GM12878 (cell line): ENCODE measurements around the gene GPR108. TPM values are rescaled to one million over a fixed set of nuclear protein-coding genes. Genes with fewer than 3 reads are reported as not detected.

Experiments used
- ATAC-seq: fragments of 200-7000 bp; cut with Tn5 transposase; 3 replicates; pipeline ENCODE4 v1.9.1; 2020; ENCODE audit warnings: mild to moderate bottlenecking, moderate library complexity
- BruUV-seq: library from RNA; stranded (reverse); fragments of 400-500 nt; replicated peaks from 2 replicates; lab custom pipeline; 2021; lab: Mats Ljungman, UMichigan
- CTCF ChIA-PET: fragments of 300-600 bp; sonication (Branson Sonifier 250); formaldehyde crosslinking; extraction: SDS; loops from one replicate; lab custom pipeline; 2021; ENCODE audit warnings: inconsistent platforms; lab: Yijun Ruan, JAX
- POLR2A ChIA-PET: fragments of 350-600 bp; formaldehyde crosslinking; extraction: SDS; loops from one replicate; lab custom pipeline; 2021; ENCODE audit warnings: inconsistent platforms; lab: Charles Lee
- RAD21 ChIA-PET: fragments of 300-600 bp; sonication (Branson Sonifier 250); formaldehyde crosslinking; loops from one replicate; lab custom pipeline; 2023; ENCODE audit warnings: antibody characterized with exemption; ENCODE audit not compliant: unreplicated experiment; lab: Charles Lee
- SMC1A ChIA-PET: fragments of 300-600 bp; sonication (Branson Sonifier 250); formaldehyde crosslinking; loops from one replicate; lab custom pipeline; 2023; ENCODE audit not compliant: unreplicated experiment, uncharacterized antibody; lab: Charles Lee
- DNase-seq: peaks from one replicate; pipeline ENCODE4 v3.0.0-alpha.2; 2011; ENCODE audit warnings: low read depth, low spot score
- FAIRE-seq: peaks from 3 replicates; lab custom pipeline; 2011; peaks lifted over from hg19 to GRCh38; lab: Jason Lieb, UNC
- H2AFZ ChIP-seq: 2 replicates; pipeline ENCODE4 v1.6.0; 2011; ENCODE audit warnings: low read depth, low read length, control low read depth; ENCODE audit not compliant: control insufficient read depth
- H3K27ac ChIP-seq: 2 replicates; pipeline ENCODE4 v1.5.1; 2011; ENCODE audit warnings: control low read depth; ENCODE audit not compliant: control insufficient read depth, insufficient read depth
- H3K27me3 ChIP-seq, 2 experiments: replicated peaks in 1 of 2; 2 replicates each; pipeline versions ENCODE4 v1.6.0 to v1.6.1; 2011; ENCODE audit warnings: low read length in 1 of 2; ENCODE audit not compliant: control insufficient read depth in 2 of 2, insufficient read depth in 2 of 2
- H3K36me3 ChIP-seq, 2 experiments: 2 replicates each; pipeline ENCODE4 v1.5.1; 2011; ENCODE audit warnings: low read length in 1 of 2; ENCODE audit not compliant: control insufficient read depth in 2 of 2, insufficient read depth in 2 of 2
- H3K4me1 ChIP-seq: 2 replicates; pipeline ENCODE4 v1.6.1; 2011; ENCODE audit warnings: mild to moderate bottlenecking, low read length, moderate library complexity, mixed read lengths; ENCODE audit not compliant: control insufficient read depth, insufficient read depth
- H3K4me2 ChIP-seq: 2 replicates; pipeline ENCODE4 v1.6.0; 2011; ENCODE audit warnings: control low read depth; ENCODE audit not compliant: control insufficient read depth, insufficient read depth
- H3K4me3 ChIP-seq: fragments of 200-600 bp; sonication (generic); 2 replicates; pipeline ENCODE4 v1.5.1; 2016
- H3K79me2 ChIP-seq: 2 replicates; pipeline ENCODE4 v1.6.0; 2011; ENCODE audit warnings: low read length; ENCODE audit not compliant: control insufficient read depth, insufficient read depth
- H3K9ac ChIP-seq: 2 replicates; pipeline ENCODE4 v1.8.0; 2011; ENCODE audit warnings: low read length, control low read depth, mixed read lengths; ENCODE audit not compliant: control insufficient read depth, insufficient read depth
- H3K9me3 ChIP-seq: replicated peaks from 3 replicates; pipeline ENCODE4 v1.5.1; 2011; ENCODE audit warnings: mild to moderate bottlenecking, low read length; ENCODE audit not compliant: control insufficient read depth, insufficient read depth
- H4K20me1 ChIP-seq: 2 replicates; pipeline ENCODE4 v1.6.0; 2011; ENCODE audit not compliant: control insufficient read depth, insufficient read depth
- BHLHE40 ChIP-seq, 2 experiments: fragments of 450-650 bp in 1 of 2; IDR thresholded peaks; 2 replicates each; pipeline ENCODE4 v1.6.1; 2011 to 2017; ENCODE audit warnings: low read depth in 2 of 2, borderline replicate concordance in 1 of 2, improper control_type of control experiment in 1 of 2, low read length in 1 of 2, mild to moderate bottlenecking in 1 of 2
- SMAD5 ChIP-seq: IDR thresholded peaks from 2 replicates; pipeline ENCODE4 v1.6.1; 2016; ENCODE audit warnings: antibody characterized with exemption, low read depth
- ZBED1 ChIP-seq: IDR thresholded peaks from 2 replicates; pipeline ENCODE4 v1.6.1; 2016; ENCODE audit warnings: borderline replicate concordance
- WGBS: methylation state at CpG from one replicate; pipeline ENCODE4 v1.1.6; 2016; ENCODE audit warnings: low lambda C conversion rate; ENCODE audit not compliant: insufficient replicate concordance, insufficient coverage; ENCODE audit errors: missing lambda C conversion rate; 5-methylcytosine and 5-hydroxymethylcytosine counted together
- in situ Hi-C: fragments of 300-500 bp; cut with MboI; formaldehyde crosslinking; loops from 9 replicates; pipeline ENCODE4 v1.14.3; 2018; ENCODE audit warnings: mixed read lengths
- intact Hi-C: fragments of 100-400 bp; cut with micrococcal nuclease; formaldehyde crosslinking; loops from one replicate; pipeline ENCODE4 v1.14.2; 2022; ENCODE audit not compliant: unreplicated experiment
- polyA plus RNA-seq, 11 experiments: library from polyadenylated mRNA; depleted of rRNA in 4 of 11; unstranded in 6 of 11; stranded (reverse) in 5 of 11; fragments of >200 nt; fragmentation: Nextera tagmentation in 4 of 11; fragmentation: Illumina TruSeq in 1 of 11; extraction: Ambion mirVana in 4 of 11; extraction: Trizol in 1 of 11; gene quantifications; 1 replicate in 1 of 11; 2 replicates in 10 of 11; pipeline versions ENCODE4 v1.2.1 to v1.2.3, GENCODE V29; 2011 to 2016; ENCODE audit warnings: inconsistent platforms in 2 of 11, missing spikeins in 2 of 11, low read depth in 1 of 11
- total RNA-seq, 4 experiments: library from RNA; depleted of rRNA in 3 of 4; stranded (reverse); fragments of >200 nt in 3 of 4; fragmentation: Illumina TruSeq in 1 of 4; extraction: Trizol in 1 of 4; gene quantifications; 2 replicates each; pipeline versions ENCODE4 v1.2.1 to v1.2.3, GENCODE V29; 2013 to 2021
- TF ChIP-seq, protein P1 (sequence below): fragments of 450-650 bp; IDR thresholded peaks from 2 replicates; pipeline ENCODE4 v1.6.1; 2017; ENCODE audit warnings: mild to moderate bottlenecking, moderate library complexity

GPR108 gene
- total and polyA plus RNA-seq, 10 of the 15 experiments (the other 5 are each of a cell fraction or from before 2014, with no cell fraction given), result 4.4 to 87.2 (median 57.1) TPM

DNA sequence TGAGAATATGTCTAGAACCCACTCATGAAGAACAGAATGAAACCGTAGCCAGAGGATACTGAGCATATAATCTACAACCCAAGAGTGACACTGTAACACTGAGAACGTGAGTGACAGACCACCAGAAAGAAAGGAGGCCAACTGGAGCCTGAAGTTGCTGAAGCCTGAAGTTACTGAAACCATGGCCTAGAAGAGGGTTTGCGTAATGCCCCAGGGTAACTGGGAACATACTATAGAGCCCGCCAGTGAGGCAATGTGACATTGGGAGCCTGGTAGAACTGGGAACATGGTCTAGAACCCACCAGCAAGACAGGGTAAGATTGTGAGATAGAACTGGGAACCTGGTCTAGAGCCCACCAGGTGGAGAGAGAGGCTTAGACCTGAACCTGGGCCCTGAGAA, 51.9 kb downstream of the GPR108 start:
- no TSS peak for BruUV-seq
- 44% methylated on average over 4 of the region's 4 CpGs for WGBS
- Histone ChIP-seq H3K27me3 (no peaks in the 10 kb centered on the region), H3K27ac (no peak overlapping the region), H3K4me1 (peaks cover 4% of the 10 kb centered on the region), H3K4me2 (no peak overlapping the region), H3K9ac (no peak overlapping the region), H2AFZ (no peak overlapping the region), H3K4me3 (no peak overlapping the region), H3K9me3 (peaks cover 1% of the 10 kb centered on the region; the same call in 1 of the 3 replicates), H3K36me3 (no peaks in the 10 kb centered on the region), H4K20me1 (no peaks in the 10 kb centered on the region)
- no peak for FAIRE-seq
- RAD21 ChIA-PET, result interaction anchor here (2.1 kb wide), 1 partner anchor 10 kb away, joined by 7 read pairs; no protein-coding TSS in a partner anchor
- CTCF ChIA-PET, result interaction anchor here (0.6 kb wide), 1 partner anchor 147 kb away, joined by 3 read pairs; no protein-coding TSS in a partner anchor
- no peak for ATAC-seq
- in situ Hi-C loops, result no loop called here
- intact Hi-C loops, result no loop called here
- POLR2A ChIA-PET, result interaction anchor here (0.7 to 1.2 kb wide), 2 partner anchors 16 to 24 kb away, joined by 3 to 4 read pairs; no protein-coding TSS in a partner anchor
- DNase-seq, result no peak
- SMC1A ChIA-PET, result interaction anchor here (0.9 kb wide), 1 partner anchor 8 kb away, joined by 3 read pairs; no protein-coding TSS in a partner anchor
- TF ChIP-seq, protein P1, sequence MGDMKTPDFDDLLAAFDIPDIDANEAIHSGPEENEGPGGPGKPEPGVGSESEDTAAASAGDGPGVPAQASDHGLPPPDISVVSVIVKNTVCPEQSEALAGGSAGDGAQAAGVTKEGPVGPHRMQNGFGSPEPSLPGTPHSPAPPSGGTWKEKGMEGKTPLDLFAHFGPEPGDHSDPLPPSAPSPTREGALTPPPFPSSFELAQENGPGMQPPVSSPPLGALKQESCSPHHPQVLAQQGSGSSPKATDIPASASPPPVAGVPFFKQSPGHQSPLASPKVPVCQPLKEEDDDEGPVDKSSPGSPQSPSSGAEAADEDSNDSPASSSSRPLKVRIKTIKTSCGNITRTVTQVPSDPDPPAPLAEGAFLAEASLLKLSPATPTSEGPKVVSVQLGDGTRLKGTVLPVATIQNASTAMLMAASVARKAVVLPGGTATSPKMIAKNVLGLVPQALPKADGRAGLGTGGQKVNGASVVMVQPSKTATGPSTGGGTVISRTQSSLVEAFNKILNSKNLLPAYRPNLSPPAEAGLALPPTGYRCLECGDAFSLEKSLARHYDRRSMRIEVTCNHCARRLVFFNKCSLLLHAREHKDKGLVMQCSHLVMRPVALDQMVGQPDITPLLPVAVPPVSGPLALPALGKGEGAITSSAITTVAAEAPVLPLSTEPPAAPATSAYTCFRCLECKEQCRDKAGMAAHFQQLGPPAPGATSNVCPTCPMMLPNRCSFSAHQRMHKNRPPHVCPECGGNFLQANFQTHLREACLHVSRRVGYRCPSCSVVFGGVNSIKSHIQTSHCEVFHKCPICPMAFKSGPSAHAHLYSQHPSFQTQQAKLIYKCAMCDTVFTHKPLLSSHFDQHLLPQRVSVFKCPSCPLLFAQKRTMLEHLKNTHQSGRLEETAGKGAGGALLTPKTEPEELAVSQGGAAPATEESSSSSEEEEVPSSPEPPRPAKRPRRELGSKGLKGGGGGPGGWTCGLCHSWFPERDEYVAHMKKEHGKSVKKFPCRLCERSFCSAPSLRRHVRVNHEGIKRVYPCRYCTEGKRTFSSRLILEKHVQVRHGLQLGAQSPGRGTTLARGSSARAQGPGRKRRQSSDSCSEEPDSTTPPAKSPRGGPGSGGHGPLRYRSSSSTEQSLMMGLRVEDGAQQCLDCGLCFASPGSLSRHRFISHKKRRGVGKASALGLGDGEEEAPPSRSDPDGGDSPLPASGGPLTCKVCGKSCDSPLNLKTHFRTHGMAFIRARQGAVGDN, result no peak
- TF ChIP-seq SMAD5, result no peak
- no peak for TF ChIP-seq ZBED1
- no peak for TF ChIP-seq BHLHE40 (IDR thresholded peaks at IDR 0.05; ENCODE audit: borderline replicate concordance in 1 of 2, low read depth in 2 of 2, low read length in 1 of 2)
- TF ChIP-seq, all 136 proteins: peak for 0
- no peaks in the 10 kb centered on the region for H3K79me2 ChIP-seq
